SK-N-SH (cell line): Measurements from ENCODE around the gene SEC31B. TPM values are rescaled to one million over a fixed set of nuclear protein-coding genes. Genes with fewer than 3 reads are reported as not detected.

ENCODE experiments used
- CTCF ChIA-PET: fragments of 300-600, 350-600 bp; formaldehyde crosslinking; extraction: SDS; loops from one replicate; lab custom pipeline; 2021; lab: Yijun Ruan, JAX
- POLR2A ChIA-PET: fragments of 350-600 bp; sonication (Branson Sonifier 250); formaldehyde crosslinking; extraction: SDS; loops from one replicate; lab custom pipeline; 2020; ENCODE audit warnings: antibody characterized with exemption, inconsistent platforms; lab: Yijun Ruan, JAX
- DNase-seq: peaks from one replicate; pipeline ENCODE4 v3.0.0; 2012
- H2AFZ ChIP-seq: fragments of 200-600 bp; sonication (generic); 2 replicates; pipeline ENCODE4 v1.8.1; 2016; ENCODE audit warnings: antibody characterized with exemption, mild to moderate bottlenecking, low read depth
- H3F3A ChIP-seq: fragments of 200-600 bp; sonication (generic); replicated peaks from 2 replicates; pipeline ENCODE3; 2016; ENCODE audit warnings: antibody characterized with exemption, mild to moderate bottlenecking; ENCODE audit not compliant: insufficient read depth
- H3K27ac ChIP-seq, 2 experiments: fragments of 200-500 bp in 1 of 2; fragments of 200-600 bp in 1 of 2; sonication (Bioruptor generic) in 1 of 2; sonication (generic), shearing (Covaris generic) in 1 of 2; 2 replicates each; pipeline versions ENCODE4 v1.5.1 to v1.6.1; 2014 to 2016; ENCODE audit warnings: low read depth in 2 of 2, inconsistent platforms in 1 of 2, low read length in 1 of 2, mild to moderate bottlenecking in 1 of 2, mixed read lengths in 1 of 2
- H3K27me3 ChIP-seq: fragments of 200-600 bp; sonication (generic), shearing (Covaris generic); 2 replicates; pipeline ENCODE4 v1.6.1; 2016; ENCODE audit warnings: mixed run types; ENCODE audit not compliant: insufficient read depth
- H3K36me3 ChIP-seq, 2 experiments: fragments of 200-500 bp in 1 of 2; fragments of 200-600 bp in 1 of 2; sonication (Bioruptor generic) in 1 of 2; sonication (generic) in 1 of 2; replicated peaks in 1 of 2; 2 replicates each; pipeline versions ENCODE3 to v1.5.1; 2014 to 2016; ENCODE audit warnings: low read length in 1 of 2, mild to moderate bottlenecking in 1 of 2; ENCODE audit not compliant: insufficient read depth in 2 of 2, control insufficient read depth in 1 of 2
- H3K4me1 ChIP-seq, 2 experiments: fragments of 200-500 bp in 1 of 2; fragments of 200-600 bp in 1 of 2; sonication (Bioruptor generic) in 1 of 2; sonication (generic), shearing (Covaris generic) in 1 of 2; 2 replicates each; pipeline versions ENCODE4 v1.5.1 to v1.6.1; 2014 to 2016; ENCODE audit warnings: low read depth in 1 of 2, low read length in 1 of 2, mixed run types in 1 of 2; ENCODE audit not compliant: insufficient read depth in 2 of 2, control insufficient read depth in 1 of 2
- H3K4me2 ChIP-seq: fragments of 200-600 bp; sonication (generic), shearing (Covaris generic); 2 replicates; pipeline ENCODE4 v1.6.1; 2017; ENCODE audit warnings: mixed run types
- H3K4me3 ChIP-seq, 2 experiments: fragments of 200-500 bp in 1 of 2; fragments of 200-600 bp in 1 of 2; sonication (Bioruptor generic) in 1 of 2; sonication (generic), shearing (Covaris generic) in 1 of 2; 2 replicates each; pipeline versions ENCODE4 v1.5.1 to v1.8.1; 2014 to 2016; ENCODE audit warnings: low read depth in 2 of 2, inconsistent platforms in 1 of 2, low read length in 1 of 2, mild to moderate bottlenecking in 1 of 2, mixed read lengths in 1 of 2, moderate library complexity in 1 of 2
- H3K79me2 ChIP-seq: fragments of 200-600 bp; sonication (generic); 2 replicates; pipeline ENCODE4 v1.8.1; 2017; ENCODE audit warnings: mild to moderate bottlenecking; ENCODE audit not compliant: insufficient read depth
- H3K9ac ChIP-seq: fragments of 200-600 bp; sonication (generic); 2 replicates; pipeline ENCODE4 v1.6.1; 2017; ENCODE audit warnings: mixed run types
- H3K9me2 ChIP-seq: fragments of 200-600 bp; sonication (generic); 2 replicates; pipeline ENCODE4 v1.6.1; 2017; ENCODE audit warnings: mixed run types
- H3K9me3 ChIP-seq: fragments of 200-600 bp; sonication (generic); 2 replicates; pipeline ENCODE4 v1.6.1; 2017; ENCODE audit warnings: mixed run types, mild to moderate bottlenecking, moderate library complexity
- H4K20me1 ChIP-seq: fragments of 200-600 bp; sonication (generic); 2 replicates; pipeline ENCODE4 v1.6.1; 2017; ENCODE audit warnings: mild to moderate bottlenecking, mixed run types; ENCODE audit not compliant: insufficient read depth
- CHD2 ChIP-seq: fragments of 150-350 bp; IDR thresholded peaks from 2 replicates; pipeline ENCODE4 v1.6.1; 2018; ENCODE audit warnings: low read length; ENCODE audit not compliant: partially characterized antibody
- ELF1 ChIP-seq: IDR thresholded peaks from 2 replicates; pipeline ENCODE4 v1.4.0; 2012
- EZH2phosphoT487 ChIP-seq: fragments of 200-600 bp; sonication (generic); IDR thresholded peaks from 2 replicates; pipeline ENCODE4 v1.6.1; 2017; ENCODE audit warnings: low read depth, mixed run types, mild to moderate bottlenecking, antibody characterized with exemption, moderate library complexity, borderline replicate concordance
- FOXM1 ChIP-seq: IDR thresholded peaks from 2 replicates; pipeline ENCODE4 v1.4.0; 2012; ENCODE audit warnings: low read depth, mild to moderate bottlenecking
- GABPA ChIP-seq: IDR thresholded peaks from 2 replicates; pipeline ENCODE4 v1.4.0; 2012; ENCODE audit warnings: low read depth, mild to moderate bottlenecking
- JUND ChIP-seq: IDR thresholded peaks from 2 replicates; pipeline ENCODE4 v1.4.0; 2012
- MEF2A ChIP-seq: IDR thresholded peaks from 2 replicates; pipeline ENCODE4 v1.4.0; 2012; ENCODE audit warnings: low read depth, borderline replicate concordance
- MXI1 ChIP-seq: IDR thresholded peaks from 2 replicates; pipeline ENCODE4 v1.6.1; 2012; ENCODE audit warnings: mild to moderate bottlenecking, low read depth, low read length, improper control_type of control experiment
- NRF1 ChIP-seq: IDR thresholded peaks from 2 replicates; pipeline ENCODE4 v1.6.1; 2012; ENCODE audit warnings: low read depth, mild to moderate bottlenecking, low read length
- RAD21 ChIP-seq: IDR thresholded peaks from 2 replicates; pipeline ENCODE4 v1.6.1; 2012; ENCODE audit warnings: mild to moderate bottlenecking, low read length
- RCOR1 ChIP-seq: fragments of 150-350 bp; IDR thresholded peaks from 2 replicates; pipeline ENCODE4 v1.6.1; 2017; ENCODE audit warnings: antibody characterized with exemption, low read length
- SIN3A ChIP-seq: IDR thresholded peaks from 2 replicates; pipeline ENCODE4 v1.6.1; 2012; ENCODE audit warnings: low read depth, mild to moderate bottlenecking, low read length, moderate library complexity, borderline replicate concordance
- TCF12 ChIP-seq: IDR thresholded peaks from 2 replicates; pipeline ENCODE4 v1.4.0; 2012
- TEAD4 ChIP-seq: IDR thresholded peaks from 2 replicates; pipeline ENCODE4 v1.4.0; 2012; ENCODE audit warnings: mild to moderate bottlenecking, borderline replicate concordance; ENCODE audit not compliant: insufficient read depth
- USF1 ChIP-seq: IDR thresholded peaks from 2 replicates; pipeline ENCODE4 v1.4.0; 2012; ENCODE audit warnings: low read depth, borderline replicate concordance
- YY1 ChIP-seq: IDR thresholded peaks from 2 replicates; pipeline ENCODE4 v1.4.0; 2012; ENCODE audit warnings: low read depth, mild to moderate bottlenecking
- WGBS: methylation state at CpG from one replicate; pipeline ENCODE4 v1.1.6; 2017; ENCODE audit warnings: low lambda C conversion rate; 5-methylcytosine and 5-hydroxymethylcytosine counted together
- polyA plus RNA-seq, 3 experiments: library from polyadenylated mRNA; depleted of rRNA; stranded (reverse); fragments of >200 nt; gene quantifications; 2 replicates each; pipeline ENCODE4 v1.2.3, GENCODE V29; 2012
- TF ChIP-seq, protein P1 (sequence below): IDR thresholded peaks from 2 replicates; pipeline ENCODE4; 2012
- TF ChIP-seq, protein P2 (sequence below): IDR thresholded peaks from 2 replicates; pipeline ENCODE4 v1.4.0; 2012; ENCODE audit warnings: low read depth

The SEC31B gene
- polyA plus RNA-seq, 1 of the 3 experiments (the other 2 are of a cell fraction), result 8.8 TPM

GRCh38 chr10:100515612-100516011, 4.0 kb downstream of the SEC31B start (continued):
- TF ChIP-seq, protein P1, sequence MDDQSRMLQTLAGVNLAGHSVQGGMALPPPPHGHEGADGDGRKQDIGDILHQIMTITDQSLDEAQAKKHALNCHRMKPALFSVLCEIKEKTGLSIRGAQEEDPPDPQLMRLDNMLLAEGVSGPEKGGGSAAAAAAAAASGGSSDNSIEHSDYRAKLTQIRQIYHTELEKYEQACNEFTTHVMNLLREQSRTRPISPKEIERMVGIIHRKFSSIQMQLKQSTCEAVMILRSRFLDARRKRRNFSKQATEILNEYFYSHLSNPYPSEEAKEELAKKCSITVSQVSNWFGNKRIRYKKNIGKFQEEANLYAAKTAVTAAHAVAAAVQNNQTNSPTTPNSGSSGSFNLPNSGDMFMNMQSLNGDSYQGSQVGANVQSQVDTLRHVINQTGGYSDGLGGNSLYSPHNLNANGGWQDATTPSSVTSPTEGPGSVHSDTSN, result no peak

DNA sequence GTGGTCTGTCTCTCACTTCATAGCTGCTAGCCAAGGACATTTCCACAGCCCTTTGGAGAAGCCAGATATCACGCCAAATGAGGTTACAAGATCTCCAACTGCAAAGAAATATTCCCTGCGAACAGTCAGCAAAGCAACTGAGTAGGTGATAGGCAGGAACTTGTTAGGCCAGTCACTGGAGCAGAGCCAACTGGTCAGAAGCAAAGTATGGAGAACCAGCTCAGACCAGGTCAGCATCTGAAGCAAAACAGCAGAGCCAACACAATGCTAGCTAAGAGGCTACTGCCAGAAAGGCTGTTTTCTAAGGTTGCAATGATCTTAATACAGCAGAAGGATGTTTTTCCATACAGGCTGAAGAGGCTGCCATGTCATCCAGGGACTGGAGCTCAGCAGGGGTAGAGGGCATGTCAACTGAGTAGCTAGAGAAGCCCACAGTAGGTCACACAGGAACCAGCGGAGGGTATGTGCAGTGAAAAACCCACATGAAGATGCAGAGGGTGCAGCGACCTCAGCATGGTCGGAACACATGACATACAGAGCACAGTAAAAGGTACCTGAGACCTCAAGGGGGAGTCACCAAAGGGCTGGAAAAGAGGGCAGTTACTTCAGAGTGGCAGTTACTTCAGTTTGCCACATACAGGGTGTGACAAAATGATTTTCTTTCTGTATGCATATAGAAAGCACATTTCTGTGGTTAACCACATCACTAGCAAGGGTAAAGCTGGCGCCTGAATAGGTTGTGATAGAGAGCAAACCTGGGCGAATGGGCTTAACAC, 8.9 kb downstream of the SEC31B start:
- Histone ChIP-seq H3K9me2 (no peaks in the 10 kb centered on the region), H3K27ac (no peak overlapping the region), H3K4me1 (peaks cover 0 to 13% of the 10 kb centered on the region in 2 experiments; a peak in 1 of 4 replicates), H3K4me3 (no peak overlapping the region), H3K4me2 (no peak overlapping the region), H3K79me2 (no peaks in the 10 kb centered on the region), H3K27me3 (no peaks in the 10 kb centered on the region), H3K36me3 (peaks cover 0 to 2% of the 10 kb centered on the region in 2 experiments), H3F3A (no peaks in the 10 kb centered on the region), H4K20me1 (no peaks in the 10 kb centered on the region), H3K9ac (no peak overlapping the region), H3K9me3 (no peaks in the 10 kb centered on the region), H2AFZ (no peak overlapping the region)
- no peak for DNase-seq
- POLR2A ChIA-PET, result no interaction called here
- WGBS, result 79% methylated on average over 6 of the region's 7 CpGs
- CTCF ChIA-PET, result interaction anchor here (0.6 to 14.3 kb wide), 15 partner anchors 8 to 368 kb away, joined by 3 to 150 read pairs (median 7); partner anchors contain the start of gene SEC31B
- TF ChIP-seq NRF1, result no peak
- no peak for TF ChIP-seq RAD21
- TF ChIP-seq, protein P2, sequence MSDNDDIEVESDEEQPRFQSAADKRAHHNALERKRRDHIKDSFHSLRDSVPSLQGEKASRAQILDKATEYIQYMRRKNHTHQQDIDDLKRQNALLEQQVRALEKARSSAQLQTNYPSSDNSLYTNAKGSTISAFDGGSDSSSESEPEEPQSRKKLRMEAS, result no peak
- TF ChIP-seq JUND, result no peak
- no peak for TF ChIP-seq MXI1
- TF ChIP-seq ELF1, result no peak
- no peak for TF ChIP-seq MEF2A
- no peak for TF ChIP-seq SIN3A
- no peak for TF ChIP-seq TCF12
- TF ChIP-seq CHD2, result no peak
- TF ChIP-seq EZH2phosphoT487, result no peak
- TF ChIP-seq FOXM1, result no peak
- TF ChIP-seq GABPA, result no peak
- no peak for TF ChIP-seq USF1
- no peak for TF ChIP-seq YY1
- TF ChIP-seq, protein P1, result no peak
- no peak for TF ChIP-seq RCOR1
- TF ChIP-seq TEAD4, result no peak
